Measurements from ENCODE around the gene ERC2.

DNA sequence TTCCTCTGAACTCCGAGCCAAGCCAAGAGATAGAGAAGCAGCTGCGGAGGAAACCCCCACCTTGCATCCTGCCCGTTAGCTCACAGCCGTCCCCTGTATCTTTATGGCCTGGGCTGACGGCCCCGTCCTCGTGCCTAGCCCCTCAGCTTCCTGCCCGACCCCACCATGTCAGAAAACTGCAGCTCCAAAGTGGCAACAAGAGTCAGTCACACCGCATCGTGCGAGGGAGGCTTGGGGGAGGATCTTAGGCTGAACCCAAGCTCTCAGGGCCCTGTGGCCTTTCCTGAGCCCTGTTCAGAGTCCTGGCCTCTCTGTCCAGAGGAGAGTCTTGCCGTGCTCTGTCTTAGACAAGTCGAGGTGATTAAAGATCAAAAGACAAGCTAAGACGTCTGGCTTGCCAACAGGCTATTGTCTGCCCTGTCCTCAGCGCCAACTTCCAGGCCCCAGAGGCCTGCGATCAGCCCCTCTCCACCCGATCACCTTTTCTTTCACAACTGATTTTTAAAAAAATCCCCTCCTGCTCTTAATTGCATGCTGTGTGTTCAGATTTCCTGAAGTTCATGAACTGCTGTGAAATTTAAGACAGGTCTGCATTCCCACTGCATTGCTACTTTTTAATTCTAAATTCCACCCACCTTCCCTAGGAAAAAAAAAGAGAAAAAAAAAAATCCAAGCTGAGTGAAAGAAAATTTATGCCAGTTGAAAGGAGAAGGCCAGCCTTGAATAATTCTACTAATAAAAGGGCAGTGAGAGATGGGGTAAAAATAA lies 891.5 kb downstream of the ERC2 start:
- TF ChIP-seq, protein P1, sequence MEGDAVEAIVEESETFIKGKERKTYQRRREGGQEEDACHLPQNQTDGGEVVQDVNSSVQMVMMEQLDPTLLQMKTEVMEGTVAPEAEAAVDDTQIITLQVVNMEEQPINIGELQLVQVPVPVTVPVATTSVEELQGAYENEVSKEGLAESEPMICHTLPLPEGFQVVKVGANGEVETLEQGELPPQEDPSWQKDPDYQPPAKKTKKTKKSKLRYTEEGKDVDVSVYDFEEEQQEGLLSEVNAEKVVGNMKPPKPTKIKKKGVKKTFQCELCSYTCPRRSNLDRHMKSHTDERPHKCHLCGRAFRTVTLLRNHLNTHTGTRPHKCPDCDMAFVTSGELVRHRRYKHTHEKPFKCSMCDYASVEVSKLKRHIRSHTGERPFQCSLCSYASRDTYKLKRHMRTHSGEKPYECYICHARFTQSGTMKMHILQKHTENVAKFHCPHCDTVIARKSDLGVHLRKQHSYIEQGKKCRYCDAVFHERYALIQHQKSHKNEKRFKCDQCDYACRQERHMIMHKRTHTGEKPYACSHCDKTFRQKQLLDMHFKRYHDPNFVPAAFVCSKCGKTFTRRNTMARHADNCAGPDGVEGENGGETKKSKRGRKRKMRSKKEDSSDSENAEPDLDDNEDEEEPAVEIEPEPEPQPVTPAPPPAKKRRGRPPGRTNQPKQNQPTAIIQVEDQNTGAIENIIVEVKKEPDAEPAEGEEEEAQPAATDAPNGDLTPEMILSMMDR (IDR thresholded peaks at IDR 0.05; ENCODE audit: insufficient read depth, low read length, poor library complexity, severe bottlenecking): no peak
- no peak for TF ChIP-seq EZH2phosphoT487 (conservative IDR thresholded peaks at IDR 0.05; ENCODE audit: low read length)

Measured in SU-DHL-6 (cell line).